HG02759 (cell line): ENCODE data around the gene FTSJ1.
"Not testable (repeated sequence)": the region's sequence is repeated elsewhere in the genome, so short reads cannot be mapped to it uniquely, and the experiment has no call there.

Experiments used
- ATAC-seq: cut with Tn5 transposase; IDR thresholded peaks from one replicate; pipeline ENCODE4 v1.9.1; 2021; ENCODE audit warnings: mild to moderate bottlenecking, moderate library complexity; ENCODE audit not compliant: unreplicated experiment

FTSJ1 gene

GRCh38 chrX:48475774-48476577 is at the start of gene FTSJ1:
TSS of gene FTSJ1 (plus strand) at chrX:48476199. CDS start at chrX:48478048, 1,849 bp downstream.
- peak; percentile 91 for ATAC-seq

DNA sequence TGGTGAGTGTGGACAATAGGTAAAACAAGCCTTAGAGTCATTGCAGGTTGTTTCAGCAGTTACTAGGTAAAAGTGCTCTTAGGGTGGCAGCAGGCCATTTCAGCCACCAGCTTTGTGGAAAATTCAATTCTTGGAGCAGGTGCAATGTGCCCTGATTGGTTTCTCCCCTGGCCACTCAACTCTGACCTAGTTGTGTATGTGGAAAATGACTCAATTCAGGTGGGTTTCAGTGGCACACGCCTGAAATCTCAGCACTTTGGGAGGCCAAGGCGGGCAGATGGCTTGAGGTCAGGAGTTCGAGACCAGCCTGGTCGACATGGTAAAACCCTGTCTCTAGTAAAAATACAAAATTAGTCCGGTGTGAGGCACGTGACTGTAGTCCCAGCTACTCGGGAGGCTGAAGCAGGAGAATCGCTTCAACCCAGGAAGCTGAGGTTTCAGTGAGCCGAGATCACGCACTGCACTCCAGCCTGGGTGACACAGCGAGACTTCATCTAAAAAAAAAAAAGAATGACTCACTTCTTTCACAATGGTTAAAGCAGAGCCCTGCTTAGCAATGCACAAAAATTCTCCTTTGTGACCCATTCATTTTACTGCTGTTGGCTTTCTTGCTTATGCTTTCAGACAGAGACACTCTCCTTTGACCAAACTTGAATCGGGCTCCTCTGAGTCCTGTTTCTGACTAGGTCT is 48.8 kb upstream of the FTSJ1 start:
- not testable (repeated sequence) for ATAC-seq

DNA sequence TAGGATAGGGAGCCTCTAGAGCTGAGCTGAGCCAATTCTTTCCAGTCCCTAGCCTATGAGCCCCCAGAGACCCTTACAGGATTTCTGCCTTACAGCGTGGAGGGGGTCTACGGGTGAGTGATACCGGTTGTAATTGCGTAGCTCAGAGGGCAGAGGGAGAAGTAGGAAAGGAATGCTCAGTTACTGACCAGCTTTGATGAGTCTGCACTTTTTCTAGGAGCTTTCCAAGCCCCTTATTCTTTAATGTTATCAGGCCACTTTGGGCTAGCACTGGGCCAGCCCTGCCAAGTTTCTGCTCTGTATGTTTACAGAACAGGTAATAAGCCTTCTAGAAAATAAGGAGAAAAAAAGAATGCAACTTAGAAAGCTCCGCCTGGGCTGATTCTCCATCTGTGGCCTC is 46.4 kb upstream of the FTSJ1 start:
- not testable (repeated sequence) for ATAC-seq

DNA sequence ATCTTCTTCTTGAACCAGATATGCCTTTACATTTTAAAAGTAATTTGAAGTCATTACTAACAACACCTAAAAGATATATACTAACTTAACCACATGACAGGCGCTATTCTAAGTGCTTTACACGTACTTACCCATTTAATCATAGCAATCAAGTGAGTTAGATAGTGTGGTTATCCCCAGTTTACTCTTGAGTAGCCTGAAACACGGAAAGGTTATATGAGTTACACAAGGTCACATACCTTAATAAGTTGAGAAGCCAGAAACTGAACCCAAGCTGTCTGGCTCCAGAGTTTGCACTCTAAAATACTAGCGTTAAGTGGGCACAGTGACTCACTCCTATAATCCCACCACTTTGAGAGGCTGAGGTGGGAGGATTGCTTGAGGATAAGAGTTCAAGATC is 45.8 kb upstream of the FTSJ1 start:
- not testable (repeated sequence) for ATAC-seq

DNA sequence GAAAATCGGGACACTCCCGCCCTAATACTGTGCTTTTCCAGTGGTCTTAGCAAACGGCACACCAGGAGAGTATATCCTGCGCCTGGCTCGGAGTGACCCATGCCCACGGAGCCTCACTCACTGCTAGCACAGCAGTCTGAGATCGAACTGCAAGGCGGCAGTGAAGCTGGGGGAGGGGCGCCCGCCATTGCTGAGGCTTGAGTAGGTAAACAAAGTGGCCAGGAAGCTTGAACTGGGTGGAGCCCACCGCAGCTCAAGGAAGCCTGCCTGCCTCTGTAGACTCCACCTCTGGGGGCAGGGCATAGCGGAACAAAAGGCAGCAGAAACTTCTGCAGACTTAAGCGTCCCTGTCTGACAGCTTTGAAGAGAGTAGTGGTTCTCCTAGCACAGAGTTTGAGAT is 42.3 kb upstream of the FTSJ1 start:
- ATAC-seq, result not testable (repeated sequence)

GRCh38 chrX:48447201-48447600 is 28.8 kb upstream of the FTSJ1 start:
- ATAC-seq, result not testable (repeated sequence)

DNA sequence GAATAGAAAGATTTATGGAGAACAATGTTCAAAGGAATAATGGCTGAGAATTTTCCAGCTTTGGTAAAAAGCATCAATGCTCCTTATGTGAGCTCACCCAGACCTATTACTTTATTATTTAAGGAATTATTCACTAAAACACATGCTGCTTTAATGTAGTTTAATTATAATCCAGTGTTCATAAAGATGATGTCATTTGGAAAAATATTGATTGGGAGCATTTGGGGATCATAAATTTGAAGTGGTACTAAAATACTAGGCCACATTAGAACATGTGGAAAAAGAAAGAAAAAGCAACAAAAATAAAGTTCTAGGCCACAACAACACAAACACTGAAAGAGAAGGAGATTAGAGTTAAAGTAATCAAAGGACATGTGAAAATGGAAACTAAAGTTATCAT is 25.9 kb upstream of the FTSJ1 start:
- no peak for ATAC-seq

DNA sequence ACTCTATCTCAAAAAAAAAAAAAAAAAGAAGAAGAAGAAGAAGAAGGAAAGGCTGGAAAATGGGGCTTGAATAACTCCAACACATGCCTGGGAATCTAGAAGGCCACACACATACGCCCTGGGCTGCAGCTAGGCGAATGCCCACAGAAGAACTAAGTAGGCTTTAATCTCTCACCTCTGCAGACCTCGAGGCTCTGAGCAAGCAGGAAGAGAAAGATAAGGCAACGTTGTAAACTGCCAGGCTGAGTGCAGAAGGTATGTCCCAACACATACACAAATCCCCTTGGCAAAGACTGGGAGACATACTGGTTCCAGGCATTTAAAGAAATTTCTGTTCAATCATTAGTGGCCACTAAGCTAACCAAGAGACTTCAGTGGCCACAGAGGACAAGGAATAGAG is 24.3 kb upstream of the FTSJ1 start:
- no peak for ATAC-seq

- ATAC-seq, result no peak
Observed at GRCh38 chrX:48456628-48457331, 19.2 kb upstream of the FTSJ1 start.

- no peak for ATAC-seq
Observed at GRCh38 chrX:48458711-48459110, 17.3 kb upstream of the FTSJ1 start.

DNA sequence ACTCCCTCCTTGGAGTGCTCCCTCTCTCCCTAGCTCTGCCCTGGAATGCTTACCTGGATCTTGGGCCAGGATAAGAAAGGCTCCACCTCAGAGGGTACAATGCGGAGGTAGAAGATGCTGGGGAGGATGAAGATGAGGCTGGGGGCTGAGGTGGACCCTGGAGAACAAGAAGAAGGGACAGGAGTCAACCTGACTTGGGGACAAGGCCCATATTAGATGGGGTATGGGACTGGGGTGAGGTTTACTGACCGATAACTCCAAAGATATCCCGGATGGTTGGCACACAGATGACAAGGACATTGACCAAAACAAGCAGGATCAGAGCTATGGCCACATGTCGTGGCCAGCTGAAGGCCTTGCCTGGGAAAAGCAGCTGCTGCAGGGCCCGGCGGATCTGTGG is 16.5 kb upstream of the FTSJ1 start:
- no peak for ATAC-seq

DNA sequence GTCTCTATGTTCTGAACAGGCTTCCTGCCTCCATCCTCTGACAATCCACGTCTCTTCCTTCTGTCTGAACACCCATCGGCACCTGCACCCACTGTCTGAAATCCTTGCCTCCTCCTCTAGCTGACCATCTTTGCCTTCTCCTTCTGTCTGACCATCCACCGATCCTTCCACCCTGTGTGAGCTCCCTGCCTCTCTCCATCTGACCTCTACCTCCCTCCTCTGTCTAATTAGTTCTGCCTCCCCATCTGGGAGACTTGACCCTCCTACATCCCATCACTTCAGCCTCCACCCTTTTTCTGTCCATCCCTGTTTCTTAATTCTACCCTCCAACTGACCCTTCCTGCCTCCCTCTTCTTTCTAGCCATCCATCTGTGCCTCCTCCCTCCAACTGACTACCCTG is 16.0 kb upstream of the FTSJ1 start:
- no peak for ATAC-seq

DNA sequence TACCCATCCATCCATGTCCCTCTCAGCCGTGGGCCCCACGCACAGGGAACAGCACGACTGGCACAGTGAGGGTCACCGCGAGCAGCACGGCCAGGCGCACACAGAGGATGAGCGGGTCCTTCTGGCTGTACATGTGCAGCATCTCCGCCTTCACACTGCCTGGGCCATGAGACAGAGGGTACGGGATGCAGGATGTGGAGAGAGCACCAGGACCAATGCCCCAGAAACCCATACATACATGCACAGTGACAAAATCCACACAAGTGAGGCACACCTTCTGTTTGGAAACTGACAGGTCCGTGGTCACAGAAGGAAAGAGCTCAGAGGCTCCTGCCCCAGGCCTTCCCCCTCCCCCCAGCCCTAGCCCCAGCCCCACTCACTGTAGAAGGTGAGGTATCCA is 15.4 kb upstream of the FTSJ1 start:
- ATAC-seq, result no peak

- no peak for ATAC-seq
Observed at GRCh38 chrX:48461830-48462229, 14.2 kb upstream of the FTSJ1 start.

DNA sequence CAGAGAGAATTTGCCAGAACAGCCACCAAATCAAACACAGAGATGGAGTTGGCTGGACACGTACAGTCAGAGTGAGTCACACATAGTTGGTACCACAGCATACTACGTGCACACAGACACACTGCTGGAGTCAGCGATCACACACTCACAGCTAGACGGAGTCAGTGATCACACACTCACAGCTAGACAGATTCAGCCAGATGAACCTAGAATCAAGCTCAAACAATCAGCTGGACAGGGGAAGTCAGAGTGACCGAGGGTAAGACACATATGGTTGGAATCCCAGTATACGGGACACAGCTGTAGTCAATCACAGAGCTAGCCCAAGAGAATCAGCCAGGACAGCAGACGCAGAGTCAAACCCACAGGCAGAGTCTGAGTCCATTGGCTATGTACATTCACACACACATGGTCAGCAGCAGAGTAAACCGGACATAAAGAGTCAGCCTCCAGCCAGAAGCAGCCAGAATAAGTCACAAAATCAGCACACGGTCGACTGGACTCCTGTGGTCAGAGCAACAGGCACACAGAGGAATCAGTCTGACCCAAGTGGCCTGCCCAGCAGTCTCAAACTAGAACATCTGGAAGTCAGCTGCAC is 10.6 kb upstream of the FTSJ1 start:
- ATAC-seq, result no peak

DNA sequence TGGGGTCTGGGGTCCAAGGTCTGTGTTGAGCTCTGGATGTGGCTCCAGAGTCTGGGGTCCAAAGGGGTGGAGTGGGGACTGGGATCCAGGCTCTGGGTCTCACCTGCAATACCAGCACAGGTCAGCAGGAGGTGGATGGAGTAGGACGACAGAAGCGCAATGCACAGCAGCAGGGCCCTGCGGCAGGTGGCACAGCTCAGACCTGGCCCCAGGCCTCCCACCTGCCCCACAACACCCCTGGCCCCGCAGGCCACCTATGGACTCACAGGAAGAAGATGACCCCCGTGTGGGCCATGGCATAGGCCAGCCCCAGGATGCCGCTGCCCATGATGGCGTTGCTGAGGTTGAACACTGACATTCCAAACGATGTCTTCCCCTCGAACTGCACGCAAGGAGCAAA is 9.3 kb upstream of the FTSJ1 start:
- no peak for ATAC-seq

DNA sequence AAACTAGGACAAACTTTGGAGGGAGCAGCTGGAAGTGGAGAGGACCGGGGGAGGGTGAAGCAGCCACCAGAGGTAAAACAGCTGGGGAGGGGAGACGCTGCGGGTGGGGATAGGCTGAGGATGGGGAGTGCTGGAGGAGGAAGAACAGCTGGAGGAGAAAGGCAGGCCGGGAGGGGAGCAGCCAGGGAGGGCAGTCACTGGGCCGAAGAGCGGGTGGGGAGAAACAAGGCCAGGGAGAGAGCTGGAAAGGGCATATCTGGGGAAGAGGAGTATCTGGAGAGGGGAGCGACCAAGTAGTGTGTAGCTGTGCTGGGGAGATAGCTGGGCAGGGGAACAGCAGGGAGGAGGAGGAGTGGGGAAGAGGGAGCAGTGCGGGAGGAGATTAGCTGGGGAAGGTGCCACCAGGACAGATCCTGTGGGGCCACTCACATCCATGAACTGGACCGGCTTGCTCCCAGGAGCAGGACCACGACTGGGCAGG is 8.7 kb upstream of the FTSJ1 start:
- no peak for ATAC-seq

GRCh38 chrX:48468247-48468671 is 7.7 kb upstream of the FTSJ1 start:
- ATAC-seq, result peak; percentile 75

DNA sequence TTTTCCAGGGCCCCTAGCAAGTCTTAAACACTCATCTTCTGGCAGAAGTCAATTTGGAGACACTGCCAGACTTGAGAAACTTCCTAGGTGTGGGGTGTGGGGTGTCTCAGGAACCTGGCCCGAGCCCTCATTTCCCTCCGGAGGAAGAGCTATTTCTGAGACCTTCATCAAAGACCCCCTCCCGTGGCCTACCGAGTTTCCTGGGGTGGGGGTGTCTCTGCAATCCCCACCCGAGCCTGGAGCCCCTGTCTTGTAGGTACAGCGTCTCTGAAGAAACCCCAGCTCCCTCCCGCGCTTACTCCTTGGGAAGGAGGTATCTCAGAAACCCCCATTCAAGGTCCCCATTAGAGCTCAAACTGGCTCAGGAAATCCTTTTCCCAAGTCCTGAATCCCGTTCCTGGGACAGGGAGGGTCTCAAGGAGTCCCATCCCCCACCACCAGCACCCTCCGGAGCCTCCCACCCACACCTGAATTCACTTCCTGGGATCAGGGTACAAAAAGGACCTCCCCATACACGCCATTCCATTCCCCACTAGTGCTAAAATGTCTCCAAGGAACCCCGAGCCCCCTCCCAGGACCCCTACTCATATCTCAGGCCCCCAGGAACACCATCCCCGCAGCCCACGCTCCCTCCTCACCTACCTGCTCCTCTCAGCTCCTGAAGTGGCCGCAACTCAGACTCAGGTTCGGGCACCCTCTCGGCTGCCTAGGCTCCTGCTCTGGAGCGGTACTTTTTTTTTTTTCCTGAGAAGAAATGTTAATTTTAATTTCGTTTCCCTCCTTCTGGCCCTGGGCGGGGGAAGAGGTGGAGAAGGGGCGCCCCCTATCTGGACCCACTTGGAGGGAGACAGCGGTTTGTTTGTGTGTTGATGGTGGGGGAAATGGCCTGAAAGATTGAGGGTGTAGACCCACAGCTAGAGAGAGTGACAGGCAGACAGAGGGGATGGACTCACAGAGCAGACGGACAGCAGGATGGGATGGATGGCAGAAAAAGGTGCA is 7.0 kb upstream of the FTSJ1 start:
- peak; percentile 46 for ATAC-seq
